Measurements from ENCODE around the gene SLC12A4.

The SLC12A4 gene

DNA sequence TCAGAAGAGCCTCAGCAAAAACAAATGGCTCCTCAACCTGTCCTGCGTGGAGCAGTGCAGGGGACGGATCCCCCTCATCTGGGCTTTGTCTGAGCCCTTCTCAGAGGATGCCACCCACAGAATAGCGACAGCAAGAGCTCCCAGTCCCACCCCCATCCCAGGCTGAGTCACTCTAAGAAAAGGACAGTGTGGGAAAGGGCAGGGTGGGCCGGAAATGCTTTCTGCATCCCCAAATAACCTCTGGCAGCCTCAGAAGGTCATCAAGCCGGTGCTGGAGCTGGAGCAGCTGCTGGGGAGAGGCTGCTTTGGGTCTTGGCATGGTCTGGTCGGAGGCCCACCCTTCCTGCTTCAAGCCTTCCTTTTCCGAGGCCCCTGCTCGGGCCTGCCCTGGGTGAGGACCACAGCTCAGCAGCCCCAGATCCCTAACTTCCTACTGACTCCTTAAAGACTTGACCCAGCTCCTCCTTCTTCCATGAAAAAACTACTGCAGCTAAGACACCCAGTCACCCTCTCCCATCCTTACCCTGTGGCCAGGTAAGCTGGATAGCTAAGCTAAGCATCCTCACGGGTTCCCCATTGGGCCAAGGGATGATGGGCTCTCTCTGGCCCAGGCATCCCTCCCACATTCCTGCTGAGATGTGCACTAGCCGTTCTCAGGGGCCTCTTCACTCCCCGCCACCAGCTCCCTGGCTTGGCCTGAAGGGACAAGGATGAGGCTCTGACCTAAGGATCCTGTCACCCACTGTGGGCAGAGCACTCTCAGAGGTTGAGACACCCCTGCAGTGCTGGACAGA, 8.7 kb downstream of the SLC12A4 start:
- no peak overlapping the region for H3K9ac ChIP-seq (ENCODE audit: insufficient read length, low read depth)
- no peak for TF ChIP-seq YY1 (IDR thresholded peaks at IDR 0.05; ENCODE audit: insufficient read depth, insufficient read length)
- TF ChIP-seq SUZ12 (IDR thresholded peaks at IDR 0.05; ENCODE audit: extremely low read depth, insufficient read depth, insufficient read length) = no peak
- TF ChIP-seq ZNF274 (IDR thresholded peaks at IDR 0.05; ENCODE audit: low read depth, low read length) = no peak
- H3K27me3 ChIP-seq (ENCODE audit: insufficient read depth, insufficient read length) = no peaks in the 10 kb centered on the region
- DNase-seq (ENCODE audit: low read depth, low spot score) = no peak
- H3K4me3 ChIP-seq (ENCODE audit: insufficient read length, low read depth) = no peak overlapping the region
- H3K9me3 ChIP-seq (ENCODE audit: insufficient read depth, low read length) = no peaks in the 10 kb centered on the region
- peaks cover 91% of the 10 kb centered on the region for H3K36me3 ChIP-seq (ENCODE audit: insufficient read depth, insufficient read length, low read length)
- peaks cover 16% of the 10 kb centered on the region for H3K4me1 ChIP-seq (ENCODE audit: insufficient read depth, insufficient read length)

DNA sequence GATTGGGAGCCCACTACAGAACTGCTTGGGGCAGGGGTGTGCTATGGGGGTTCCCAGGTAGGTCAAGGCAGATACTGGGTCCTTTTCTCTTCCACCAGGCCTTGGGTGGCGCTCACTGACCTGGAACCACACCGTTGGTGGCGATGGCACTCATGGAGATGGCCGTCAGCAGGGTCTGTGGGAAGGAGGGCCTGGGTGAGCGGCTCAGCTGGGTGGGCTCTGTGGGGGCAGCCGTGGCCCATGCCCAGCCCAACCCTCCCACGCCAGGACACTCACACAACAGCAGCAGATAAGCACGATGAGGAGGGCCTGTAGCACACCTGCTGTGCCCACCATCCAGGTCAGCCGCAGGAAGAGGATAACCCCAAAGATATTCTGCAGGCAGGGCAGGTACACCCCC, 10.8 kb downstream of the SLC12A4 start:
- Histone ChIP-seq H3K4me3 (ENCODE audit: insufficient read length, low read depth) (no peak overlapping the region), H3K27me3 (ENCODE audit: insufficient read depth, insufficient read length) (no peaks in the 10 kb centered on the region), H3K4me1 (ENCODE audit: insufficient read depth, insufficient read length) (peaks cover 11% of the 10 kb centered on the region), H3K36me3 (ENCODE audit: insufficient read depth, insufficient read length, low read length) (peaks cover 85% of the 10 kb centered on the region), H3K9ac (ENCODE audit: insufficient read length, low read depth) (no peak overlapping the region), H3K9me3 (ENCODE audit: insufficient read depth, low read length) (no peaks in the 10 kb centered on the region)
- DNase-seq (ENCODE audit: low read depth, low spot score) = no peak
- TF ChIP-seq YY1 (IDR thresholded peaks at IDR 0.05; ENCODE audit: insufficient read depth, insufficient read length) (no peak), SUZ12 (IDR thresholded peaks at IDR 0.05; ENCODE audit: extremely low read depth, insufficient read depth, insufficient read length) (no peak), ZNF274 (IDR thresholded peaks at IDR 0.05; ENCODE audit: low read depth, low read length) (no peak)

DNA sequence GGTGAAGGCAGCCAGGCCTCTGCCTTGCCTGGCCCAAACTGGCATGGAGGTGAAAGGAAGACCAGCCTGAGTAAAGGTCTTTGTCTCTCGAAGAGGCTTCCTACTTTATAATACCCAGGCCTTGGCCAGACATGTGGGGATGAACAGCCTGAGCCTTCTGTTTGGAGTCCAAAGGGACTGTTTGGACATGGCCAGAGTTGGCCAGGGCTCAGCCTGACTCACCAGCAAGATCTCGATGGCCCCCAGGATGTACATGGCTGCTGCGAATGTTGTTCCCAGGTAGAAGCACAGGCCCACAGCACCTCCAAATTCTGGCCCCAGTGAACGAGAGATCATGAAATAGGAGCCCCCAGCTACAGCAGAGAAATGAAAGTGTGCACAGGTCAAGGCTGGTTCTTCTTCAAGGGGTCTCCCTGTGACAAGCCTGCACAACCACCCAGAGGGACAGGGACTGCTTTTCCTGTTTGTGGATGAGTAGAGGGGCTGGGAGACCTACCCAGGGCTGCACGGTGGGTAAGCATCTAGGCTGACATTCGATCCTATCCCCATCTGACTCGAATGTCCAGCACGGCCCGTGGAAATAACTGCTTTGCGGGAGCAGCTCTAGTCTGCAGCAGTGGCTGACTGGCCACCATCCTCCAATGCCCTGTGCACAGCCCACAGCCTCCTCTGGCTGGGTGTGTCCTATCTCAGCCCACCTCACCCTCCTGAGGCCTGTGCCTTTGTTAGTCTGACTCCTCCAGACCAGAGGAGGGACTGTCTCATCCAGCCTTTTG, 13.8 kb downstream of the SLC12A4 start:
- H3K9me3 ChIP-seq (ENCODE audit: insufficient read depth, low read length) = no peaks in the 10 kb centered on the region
- H3K27me3 ChIP-seq (ENCODE audit: insufficient read depth, insufficient read length) = no peaks in the 10 kb centered on the region
- H3K4me3 ChIP-seq (ENCODE audit: insufficient read length, low read depth) = no peak overlapping the region
- H3K9ac ChIP-seq (ENCODE audit: insufficient read length, low read depth) = no peak overlapping the region
- peaks cover 85% of the 10 kb centered on the region for H3K36me3 ChIP-seq (ENCODE audit: insufficient read depth, insufficient read length, low read length)
- DNase-seq (ENCODE audit: low read depth, low spot score) = no peak
- H3K4me1 ChIP-seq (ENCODE audit: insufficient read depth, insufficient read length) = peaks cover 4% of the 10 kb centered on the region
- no peak for TF ChIP-seq SUZ12 (IDR thresholded peaks at IDR 0.05; ENCODE audit: extremely low read depth, insufficient read depth, insufficient read length)
- no peak for TF ChIP-seq YY1 (IDR thresholded peaks at IDR 0.05; ENCODE audit: insufficient read depth, insufficient read length)
- no peak for TF ChIP-seq ZNF274 (IDR thresholded peaks at IDR 0.05; ENCODE audit: low read depth, low read length)

GRCh38 chr16:67953641-67954375, 14.6 kb downstream of the SLC12A4 start:
- peaks cover 85% of the 10 kb centered on the region for H3K36me3 ChIP-seq (ENCODE audit: insufficient read depth, insufficient read length, low read length)
- DNase-seq (ENCODE audit: low read depth, low spot score) = no peak
- TF ChIP-seq YY1 (IDR thresholded peaks at IDR 0.05; ENCODE audit: insufficient read depth, insufficient read length) = no peak
- TF ChIP-seq ZNF274 (IDR thresholded peaks at IDR 0.05; ENCODE audit: low read depth, low read length) = no peak
- TF ChIP-seq SUZ12 (IDR thresholded peaks at IDR 0.05; ENCODE audit: extremely low read depth, insufficient read depth, insufficient read length) = no peak

GRCh38 chr16:67951485-67951884, 17.0 kb downstream of the SLC12A4 start:
- peaks cover 90% of the 10 kb centered on the region for H3K36me3 ChIP-seq (ENCODE audit: insufficient read depth, insufficient read length, low read length)
- H3K9me3 ChIP-seq (ENCODE audit: insufficient read depth, low read length) = no peaks in the 10 kb centered on the region
- no peak for TF ChIP-seq SUZ12 (IDR thresholded peaks at IDR 0.05; ENCODE audit: extremely low read depth, insufficient read depth, insufficient read length)
- no peak for TF ChIP-seq ZNF274 (IDR thresholded peaks at IDR 0.05; ENCODE audit: low read depth, low read length)
- no peak for TF ChIP-seq YY1 (IDR thresholded peaks at IDR 0.05; ENCODE audit: insufficient read depth, insufficient read length)
- DNase-seq (ENCODE audit: low read depth, low spot score) = no peak
- H3K4me1 ChIP-seq (ENCODE audit: insufficient read depth, insufficient read length) = peaks cover 4% of the 10 kb centered on the region
- no peak overlapping the region for H3K4me3 ChIP-seq (ENCODE audit: insufficient read length, low read depth)
- H3K27me3 ChIP-seq (ENCODE audit: insufficient read depth, insufficient read length) = no peaks in the 10 kb centered on the region
- H3K9ac ChIP-seq (ENCODE audit: insufficient read length, low read depth) = no peak overlapping the region

More at GRCh38 chr16:67953641-67954375, 14.6 kb downstream of the SLC12A4 start:
- Histone ChIP-seq H3K9ac (ENCODE audit: insufficient read length, low read depth) (no peak overlapping the region), H3K9me3 (ENCODE audit: insufficient read depth, low read length) (no peaks in the 10 kb centered on the region), H3K27me3 (ENCODE audit: insufficient read depth, insufficient read length) (no peaks in the 10 kb centered on the region), H3K4me3 (ENCODE audit: insufficient read length, low read depth) (no peak overlapping the region), H3K4me1 (ENCODE audit: insufficient read depth, insufficient read length) (peaks cover 4% of the 10 kb centered on the region)

DNA sequence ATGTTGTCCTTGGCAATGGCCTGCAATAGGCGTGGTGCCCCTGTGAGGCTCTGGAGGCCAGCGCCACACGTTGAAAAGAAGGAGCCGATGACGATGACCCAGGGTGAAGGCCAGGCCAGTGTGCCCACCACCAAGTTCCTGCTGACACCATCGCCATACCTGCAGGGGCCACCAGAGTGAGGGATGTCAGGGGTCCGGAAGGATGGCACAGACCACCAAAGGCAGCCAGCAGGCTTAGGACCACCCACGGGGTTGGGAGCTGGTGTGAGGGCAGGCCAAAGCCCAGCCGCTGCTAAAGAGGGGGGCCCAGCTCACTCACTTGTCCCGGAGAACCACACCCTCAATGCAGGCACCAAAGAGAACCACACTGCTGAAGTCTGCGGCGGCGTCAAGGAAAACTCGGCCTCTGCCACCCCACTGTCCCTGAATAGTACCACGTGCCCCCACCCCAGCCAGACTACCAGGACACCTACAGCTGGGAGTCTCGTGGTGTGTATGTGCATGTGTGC, 18.0 kb downstream of the SLC12A4 start:
- H3K27me3 ChIP-seq (ENCODE audit: insufficient read depth, insufficient read length) = no peaks in the 10 kb centered on the region
- H3K9me3 ChIP-seq (ENCODE audit: insufficient read depth, low read length) = no peaks in the 10 kb centered on the region
- H3K4me1 ChIP-seq (ENCODE audit: insufficient read depth, insufficient read length) = peaks cover 4% of the 10 kb centered on the region
- no peak overlapping the region for H3K9ac ChIP-seq (ENCODE audit: insufficient read length, low read depth)
- TF ChIP-seq ZNF274 (IDR thresholded peaks at IDR 0.05; ENCODE audit: low read depth, low read length) (no peak), YY1 (IDR thresholded peaks at IDR 0.05; ENCODE audit: insufficient read depth, insufficient read length) (no peak), SUZ12 (IDR thresholded peaks at IDR 0.05; ENCODE audit: extremely low read depth, insufficient read depth, insufficient read length) (no peak)
- H3K36me3 ChIP-seq (ENCODE audit: insufficient read depth, insufficient read length, low read length) = peaks cover 94% of the 10 kb centered on the region
- H3K4me3 ChIP-seq (ENCODE audit: insufficient read length, low read depth) = no peak overlapping the region
- DNase-seq (ENCODE audit: low read depth, low spot score) = no peak

Data from NT2/D1 (cell line).